ENCODE measurements around the gene UBE2E1.

Gene UBE2E1

GRCh38 chr3:23824699-23825444 is 19.1 kb downstream of the UBE2E1 start:
- H3K4me3 ChIP-seq (ENCODE audit: control insufficient read depth, low read depth, low read length), result no peak overlapping the region
- TF ChIP-seq, protein P1, sequence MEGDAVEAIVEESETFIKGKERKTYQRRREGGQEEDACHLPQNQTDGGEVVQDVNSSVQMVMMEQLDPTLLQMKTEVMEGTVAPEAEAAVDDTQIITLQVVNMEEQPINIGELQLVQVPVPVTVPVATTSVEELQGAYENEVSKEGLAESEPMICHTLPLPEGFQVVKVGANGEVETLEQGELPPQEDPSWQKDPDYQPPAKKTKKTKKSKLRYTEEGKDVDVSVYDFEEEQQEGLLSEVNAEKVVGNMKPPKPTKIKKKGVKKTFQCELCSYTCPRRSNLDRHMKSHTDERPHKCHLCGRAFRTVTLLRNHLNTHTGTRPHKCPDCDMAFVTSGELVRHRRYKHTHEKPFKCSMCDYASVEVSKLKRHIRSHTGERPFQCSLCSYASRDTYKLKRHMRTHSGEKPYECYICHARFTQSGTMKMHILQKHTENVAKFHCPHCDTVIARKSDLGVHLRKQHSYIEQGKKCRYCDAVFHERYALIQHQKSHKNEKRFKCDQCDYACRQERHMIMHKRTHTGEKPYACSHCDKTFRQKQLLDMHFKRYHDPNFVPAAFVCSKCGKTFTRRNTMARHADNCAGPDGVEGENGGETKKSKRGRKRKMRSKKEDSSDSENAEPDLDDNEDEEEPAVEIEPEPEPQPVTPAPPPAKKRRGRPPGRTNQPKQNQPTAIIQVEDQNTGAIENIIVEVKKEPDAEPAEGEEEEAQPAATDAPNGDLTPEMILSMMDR (IDR thresholded peaks at IDR 0.05; ENCODE audit: control insufficient read depth, insufficient read depth, low read depth, low read length, missing control alignments), result no peak
- DNase-seq (ENCODE audit: low read depth), result no peak

DNA sequence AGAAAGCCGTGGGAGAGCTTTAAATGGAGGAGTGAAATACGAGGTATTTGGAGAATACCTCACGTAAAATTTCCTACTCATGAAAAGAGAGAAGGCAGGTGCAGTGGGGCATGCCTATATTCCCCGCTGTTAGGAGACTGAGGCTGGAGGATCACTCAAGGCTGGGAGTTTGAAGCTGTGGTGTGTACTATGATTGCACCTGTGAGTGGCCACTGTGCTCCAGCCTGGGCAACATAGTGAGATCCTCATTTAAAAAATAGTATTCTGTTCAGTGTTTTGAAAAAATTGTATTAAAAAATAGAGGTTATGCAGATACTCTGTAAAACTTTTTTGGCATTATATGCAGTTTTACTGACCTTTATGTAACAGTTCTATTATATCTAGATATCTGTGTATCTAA is 20.0 kb downstream of the UBE2E1 start:
- TF ChIP-seq, protein P1 (IDR thresholded peaks at IDR 0.05; ENCODE audit: control insufficient read depth, insufficient read depth, low read depth, low read length, missing control alignments), result no peak
- H3K4me3 ChIP-seq (ENCODE audit: control insufficient read depth, low read depth, low read length), result no peak overlapping the region
- no peak for DNase-seq (ENCODE audit: low read depth)

- DNase-seq (ENCODE audit: low read depth), result no peak
- H3K4me3 ChIP-seq (ENCODE audit: control insufficient read depth, low read depth, low read length), result no peak overlapping the region
- TF ChIP-seq, protein P1 (IDR thresholded peaks at IDR 0.05; ENCODE audit: control insufficient read depth, insufficient read depth, low read depth, low read length, missing control alignments), result no peak
Measured at GRCh38 chr3:23826382-23827064, 20.8 kb downstream of the UBE2E1 start.

DNA sequence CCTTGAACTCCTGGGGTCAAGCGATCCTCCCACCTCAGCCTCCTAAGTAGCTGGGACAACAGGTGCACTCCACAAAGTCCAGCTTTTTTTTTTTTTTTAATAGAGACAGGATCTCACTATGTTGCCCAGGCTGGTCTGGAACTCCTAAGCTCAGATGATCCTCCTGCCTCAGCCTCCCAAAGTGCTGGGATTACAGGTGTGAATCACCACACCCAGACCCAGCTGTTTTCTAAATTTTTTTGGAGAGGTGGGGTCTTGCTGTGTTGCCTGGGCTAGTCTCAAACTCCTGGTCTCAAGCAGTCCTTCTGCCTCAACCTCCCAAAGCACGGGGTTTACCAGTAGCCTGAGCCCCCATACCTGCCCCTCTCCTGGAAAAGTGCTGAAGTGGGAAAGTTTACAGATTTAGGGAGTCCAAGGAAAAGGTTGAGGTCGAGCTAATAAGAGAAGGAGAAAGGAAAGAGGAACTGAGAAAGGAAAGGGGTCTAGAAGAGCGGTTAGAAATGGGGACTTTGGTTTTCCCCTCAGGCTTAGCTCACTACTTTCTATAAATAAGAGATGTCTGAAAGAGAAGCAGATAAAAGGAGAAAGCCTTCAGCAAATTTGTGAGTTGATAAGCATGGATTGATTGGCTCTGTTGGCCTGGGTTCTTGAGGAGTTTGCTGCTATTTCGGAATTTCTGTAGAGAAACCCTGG is 23.6 kb downstream of the UBE2E1 start:
- no peak overlapping the region for H3K4me3 ChIP-seq (ENCODE audit: control insufficient read depth, low read depth, low read length)
- TF ChIP-seq, protein P1 (IDR thresholded peaks at IDR 0.05; ENCODE audit: control insufficient read depth, insufficient read depth, low read depth, low read length, missing control alignments), result no peak
- DNase-seq (ENCODE audit: low read depth), result no peak

DNA sequence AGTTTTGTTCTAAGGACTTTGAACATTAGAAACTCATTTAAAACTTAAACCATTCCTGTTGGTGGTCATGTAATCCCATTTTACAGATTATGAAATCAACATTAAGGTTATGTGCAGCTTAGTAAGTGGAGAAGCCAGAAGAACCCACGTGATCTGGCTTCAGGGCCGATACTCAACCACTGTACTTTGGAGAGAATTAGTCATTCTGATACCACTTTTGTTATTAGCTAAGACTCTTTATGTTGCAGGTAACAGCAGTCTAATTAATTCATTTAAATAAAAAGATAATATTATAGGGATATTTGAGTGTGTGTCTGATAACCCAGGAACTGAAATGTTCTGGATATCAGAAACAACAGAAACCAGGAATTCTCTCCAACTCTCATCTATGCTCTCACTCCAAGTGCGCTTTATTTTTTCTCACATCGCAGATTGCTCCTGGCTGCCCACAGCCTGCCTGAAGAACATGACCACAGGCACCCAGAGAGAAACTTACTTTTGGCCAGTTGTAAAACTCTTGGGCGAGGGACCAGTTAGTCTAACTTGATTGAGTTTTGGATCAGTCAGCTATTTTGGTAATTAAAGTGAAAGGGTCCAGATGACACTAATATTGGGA is 25.2 kb downstream of the UBE2E1 start:
- TF ChIP-seq, protein P1 (IDR thresholded peaks at IDR 0.05; ENCODE audit: control insufficient read depth, insufficient read depth, low read depth, low read length, missing control alignments), result no peak
- H3K4me3 ChIP-seq (ENCODE audit: control insufficient read depth, low read depth, low read length), result no peak overlapping the region
- no peak for DNase-seq (ENCODE audit: low read depth)
